HL-60 (cell line): ENCODE measurements around the gene CYRIA.

ENCODE experiments used
- DNase-seq, 2 experiments: peaks; one replicate each; pipeline ENCODE4 v3.0.0-alpha.2; 2010 to 2020; ENCODE audit warnings: low read depth in 1 of 2, low spot score in 1 of 2
- H3K27ac ChIP-seq: fragments of 250-450 bp; sonication (Bioruptor Pico); replicated peaks from 2 replicates; pipeline ENCODE4 v1.5.1; 2020; ENCODE audit warnings: mild to moderate bottlenecking, moderate library complexity
- H3K27me3 ChIP-seq: fragments of 250-450 bp; sonication (Bioruptor Pico); 2 replicates; pipeline ENCODE4 v1.5.1; 2021; ENCODE audit warnings: mild to moderate bottlenecking, moderate library complexity; ENCODE audit not compliant: insufficient read depth, poor library complexity, severe bottlenecking
- H3K4me3 ChIP-seq: replicated peaks from 2 replicates; pipeline ENCODE4 v1.5.1; 2011; ENCODE audit warnings: mild to moderate bottlenecking, control low read depth, low read length; ENCODE audit not compliant: insufficient read depth
- GABPA ChIP-seq: IDR thresholded peaks from 2 replicates; pipeline ENCODE4 v1.6.1; 2012; ENCODE audit warnings: low read depth
- POLR2AphosphoS5 ChIP-seq: IDR thresholded peaks from 2 replicates; pipeline ENCODE4 v1.6.1; 2012; ENCODE audit warnings: low read depth
- REST ChIP-seq: IDR thresholded peaks from 2 replicates; pipeline ENCODE4 v1.6.1; 2012; ENCODE audit warnings: low read depth; ENCODE audit not compliant: insufficient replicate concordance
- SPI1 ChIP-seq: IDR thresholded peaks from 2 replicates; pipeline ENCODE4 v1.6.1; 2012; ENCODE audit warnings: low read depth, mild to moderate bottlenecking, borderline replicate concordance
- TF ChIP-seq, protein P1 (sequence below): IDR thresholded peaks from one replicate; pipeline ENCODE4 v1.5.1; 2011; ENCODE audit warnings: low read length, control low read depth, inconsistent platforms; ENCODE audit not compliant: insufficient read depth

CYRIA gene

GRCh38 chr2:16669388-16669787 lies 3.8 kb upstream of the CYRIA start:
- Histone ChIP-seq H3K27ac (no peak overlapping the region), H3K4me3 (no peak overlapping the region), H3K27me3 (no peaks in the 10 kb centered on the region)
- no peak for DNase-seq
- no peak for TF ChIP-seq REST

GRCh38 chr2:16666449-16666801 lies 791 bp upstream of the CYRIA start:
- H3K27ac ChIP-seq = no peak overlapping the region
- no peak for DNase-seq
- H3K4me3 ChIP-seq = no peak overlapping the region
- no peaks in the 10 kb centered on the region for H3K27me3 ChIP-seq
- TF ChIP-seq SPI1 = no peak
- no peak for TF ChIP-seq POLR2AphosphoS5
- TF ChIP-seq, protein P1, sequence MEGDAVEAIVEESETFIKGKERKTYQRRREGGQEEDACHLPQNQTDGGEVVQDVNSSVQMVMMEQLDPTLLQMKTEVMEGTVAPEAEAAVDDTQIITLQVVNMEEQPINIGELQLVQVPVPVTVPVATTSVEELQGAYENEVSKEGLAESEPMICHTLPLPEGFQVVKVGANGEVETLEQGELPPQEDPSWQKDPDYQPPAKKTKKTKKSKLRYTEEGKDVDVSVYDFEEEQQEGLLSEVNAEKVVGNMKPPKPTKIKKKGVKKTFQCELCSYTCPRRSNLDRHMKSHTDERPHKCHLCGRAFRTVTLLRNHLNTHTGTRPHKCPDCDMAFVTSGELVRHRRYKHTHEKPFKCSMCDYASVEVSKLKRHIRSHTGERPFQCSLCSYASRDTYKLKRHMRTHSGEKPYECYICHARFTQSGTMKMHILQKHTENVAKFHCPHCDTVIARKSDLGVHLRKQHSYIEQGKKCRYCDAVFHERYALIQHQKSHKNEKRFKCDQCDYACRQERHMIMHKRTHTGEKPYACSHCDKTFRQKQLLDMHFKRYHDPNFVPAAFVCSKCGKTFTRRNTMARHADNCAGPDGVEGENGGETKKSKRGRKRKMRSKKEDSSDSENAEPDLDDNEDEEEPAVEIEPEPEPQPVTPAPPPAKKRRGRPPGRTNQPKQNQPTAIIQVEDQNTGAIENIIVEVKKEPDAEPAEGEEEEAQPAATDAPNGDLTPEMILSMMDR = no peak
- TF ChIP-seq REST = no peak
- TF ChIP-seq GABPA = no peak

- DNase-seq = no peak
- H3K27ac ChIP-seq = no peak overlapping the region
- H3K4me3 ChIP-seq = peak overlapping the region; percentile 49
- TF ChIP-seq POLR2AphosphoS5 (no peak), REST (no peak), SPI1 (no peak), GABPA (no peak)
- TF ChIP-seq, protein P1 = no peak
- no peaks in the 10 kb centered on the region for H3K27me3 ChIP-seq
Observed at GRCh38 chr2:16664809-16665747, 556 bp downstream of the CYRIA start.
